Mucosa of descending colon (tissue), 3 donors: ENCODE results near the gene SYNJ2. TPM values are rescaled to one million over a fixed set of nuclear protein-coding genes. Genes with fewer than 3 reads are reported as not detected.

ENCODE experiments used
- ATAC-seq: fragments of 200-7000 bp; cut with Tn5 transposase; one replicate; pipeline ENCODE4 v1.9.1; 2020; ENCODE audit warnings: mild to moderate bottlenecking, moderate library complexity
- DNase-seq, 3 donors: peaks; one replicate each; pipeline ENCODE4 v3.0.0-alpha.2; 2020
- H3K36me3 ChIP-seq: fragments of 200-600 bp; one replicate; pipeline ENCODE4 v1.8.0; 2021; ENCODE audit warnings: low read depth, mild to moderate bottlenecking
- H3K4me1 ChIP-seq: fragments of 200-600 bp; one replicate; pipeline ENCODE4 v1.8.0; 2021; ENCODE audit warnings: low read depth, mild to moderate bottlenecking
- H3K4me3 ChIP-seq: fragments of 200-600 bp; one replicate; pipeline ENCODE4 v1.8.0; 2021; ENCODE audit warnings: mild to moderate bottlenecking
- H3K9me3 ChIP-seq: fragments of 200-600 bp; one replicate; pipeline ENCODE4 v1.8.0; 2021; ENCODE audit warnings: mild to moderate bottlenecking
- CTCF ChIP-seq: fragments of 200-600 bp; IDR thresholded peaks from one replicate; pipeline ENCODE4 v1.8.0; 2022; ENCODE audit warnings: antibody characterized with exemption, mild to moderate bottlenecking
- intact Hi-C, 2 donors: fragments of 100-400 bp; cut with DNase I in 1 of 2; cut with micrococcal nuclease in 1 of 2; formaldehyde crosslinking; loops; one replicate each; pipeline versions ENCODE4 v1.11.0 to v1.11.1; 2022; cut with DNase I, micrococcal nuclease
- total RNA-seq, 3 donors: library from RNA; stranded (reverse); fragmentation: NEBNext Ultra II Directional in 2 of 3; extraction: Animal tissue kit (Norgen Biotek cat#: 25700) in 2 of 3; gene quantifications; one replicate each; pipeline versions ENCODE4 v1.2.1 to v1.2.4, GENCODE V29; 2021 to 2023
- donor health status: DM: no; HTN: no; CAD: no; lungs with moderate emphysema.
- donor health status: DM: no; HTN: no; CAD: no.
- donor health status: DM: no; HTN: yes; CAD: no.

The SYNJ2 gene
- total RNA-seq, 3 donors from 2014 or later: 28.3 to 45.9 (median 39.6) TPM

GRCh38 chr6:158056355-158056754, 74.7 kb downstream of the SYNJ2 start:
- DNase-seq (no peak), ATAC-seq (no peak)
- intact Hi-C loops: no loop called here
- H3K4me1 ChIP-seq: peaks cover 15% of the 10 kb centered on the region
- no peak for TF ChIP-seq CTCF
- no peaks in the 10 kb centered on the region for H3K36me3 ChIP-seq
- H3K9me3 ChIP-seq: no peaks in the 10 kb centered on the region
- H3K4me3 ChIP-seq: no peak overlapping the region

GRCh38 chr6:158056804-158057203, 75.1 kb downstream of the SYNJ2 start:
- H3K36me3 ChIP-seq: no peaks in the 10 kb centered on the region
- TF ChIP-seq CTCF: no peak
- DNase-seq: no peak

GRCh38 chr6:158057213-158057987, 75.7 kb downstream of the SYNJ2 start:
- ATAC-seq: no peak
- Histone ChIP-seq H3K9me3 (no peaks in the 10 kb centered on the region), H3K4me3 (no peak overlapping the region), H3K36me3 (no peaks in the 10 kb centered on the region), H3K4me1 (peaks cover 15% of the 10 kb centered on the region)
- no peak for TF ChIP-seq CTCF
- no peak for DNase-seq
- intact Hi-C loops: no loop called here

More at GRCh38 chr6:158056804-158057203, 75.1 kb downstream of the SYNJ2 start:
- peaks cover 15% of the 10 kb centered on the region for H3K4me1 ChIP-seq
- H3K4me3 ChIP-seq: no peak overlapping the region
- no peaks in the 10 kb centered on the region for H3K9me3 ChIP-seq
- intact Hi-C loops: no loop called here
- no peak for ATAC-seq

- Histone ChIP-seq H3K4me3 (no peak overlapping the region), H3K4me1 (peaks cover 15% of the 10 kb centered on the region), H3K36me3 (no peaks in the 10 kb centered on the region), H3K9me3 (no peaks in the 10 kb centered on the region)
- DNase-seq (no peak), ATAC-seq (no peak)
- TF ChIP-seq CTCF: no peak
- intact Hi-C loops: no loop called here
These were observed 76.5 kb downstream of the SYNJ2 start for GRCh38 chr6:158058171-158058651.

- no peaks in the 10 kb centered on the region for H3K9me3 ChIP-seq
- ATAC-seq: no peak
- intact Hi-C loops: no loop called here
- DNase-seq: peak in 1 of 3 donors; percentile 27
- H3K36me3 ChIP-seq: no peaks in the 10 kb centered on the region
- H3K4me1 ChIP-seq: peaks cover 15% of the 10 kb centered on the region
- H3K4me3 ChIP-seq: no peak overlapping the region
- TF ChIP-seq CTCF: no peak
These were observed 77.4 kb downstream of the SYNJ2 start for GRCh38 chr6:158059108-158059507.
